Measurements from ENCODE around the gene DEUP1. TPM values are rescaled to one million over a fixed set of nuclear protein-coding genes. Genes with fewer than 3 reads are reported as not detected.

DEUP1 gene
- total RNA-seq, 2 experiments from 2014 or later, result not detected

DNA sequence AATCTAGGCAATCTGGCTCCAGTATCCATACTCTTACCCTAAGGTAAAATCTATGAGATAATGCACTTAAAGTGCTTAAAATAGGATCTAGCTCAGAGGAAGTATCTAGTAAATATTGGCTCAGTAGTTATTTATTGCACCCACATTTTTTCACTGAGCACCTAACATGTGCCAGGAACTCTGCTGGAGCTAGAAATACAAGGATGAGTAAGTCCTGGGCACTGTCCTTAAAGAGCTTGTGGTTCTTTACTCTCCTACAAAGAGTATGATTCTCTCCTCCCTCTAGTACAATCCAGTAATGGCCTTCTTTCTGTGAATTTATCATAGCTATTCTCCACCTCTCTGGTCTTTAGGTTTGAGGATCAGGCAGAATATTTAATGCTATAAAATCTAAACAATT, 59.2 kb downstream of the DEUP1 start:
- CTCF ChIA-PET (ENCODE audit: unreplicated experiment), result no interaction called here
- Histone ChIP-seq H3K9me2 (ENCODE audit: insufficient read depth, low read length) (no peaks in the 10 kb centered on the region), H3K79me2 (ENCODE audit: insufficient read depth, low read depth, low read length) (no peaks in the 10 kb centered on the region), H2AFZ (ENCODE audit: low read length) (no peak overlapping the region), H3K4me3 (ENCODE audit: low read depth, low read length, poor library complexity, severe bottlenecking) (no peak overlapping the region), H3K36me3 (ENCODE audit: insufficient read depth, low read length) (no peaks in the 10 kb centered on the region), H3K4me1 (ENCODE audit: insufficient read depth, low read length, poor library complexity, severe bottlenecking) (no peaks in the 10 kb centered on the region), H4K20me1 (ENCODE audit: insufficient read depth, low read length) (no peaks in the 10 kb centered on the region), H3K4me2 (ENCODE audit: low read length) (no peak overlapping the region), H3K9me3 (ENCODE audit: low read length) (no peaks in the 10 kb centered on the region), H3K27ac (ENCODE audit: low read depth, low read length, poor library complexity, severe bottlenecking) (no peak overlapping the region)
- POLR2A ChIA-PET, result interaction anchor here (0.6 to 1.6 kb wide), 6 partner anchors 9 to 340 kb away, joined by 3 to 7 read pairs (median 4); no protein-coding TSS in a partner anchor
- DNase-seq (ENCODE audit: low spot score), result no peak
- intact Hi-C loops (cut with micrococcal nuclease; ENCODE audit: unreplicated experiment), result no loop called here
- BruUV-seq (replicated peaks), result no TSS peak
- TF ChIP-seq, protein P1, sequence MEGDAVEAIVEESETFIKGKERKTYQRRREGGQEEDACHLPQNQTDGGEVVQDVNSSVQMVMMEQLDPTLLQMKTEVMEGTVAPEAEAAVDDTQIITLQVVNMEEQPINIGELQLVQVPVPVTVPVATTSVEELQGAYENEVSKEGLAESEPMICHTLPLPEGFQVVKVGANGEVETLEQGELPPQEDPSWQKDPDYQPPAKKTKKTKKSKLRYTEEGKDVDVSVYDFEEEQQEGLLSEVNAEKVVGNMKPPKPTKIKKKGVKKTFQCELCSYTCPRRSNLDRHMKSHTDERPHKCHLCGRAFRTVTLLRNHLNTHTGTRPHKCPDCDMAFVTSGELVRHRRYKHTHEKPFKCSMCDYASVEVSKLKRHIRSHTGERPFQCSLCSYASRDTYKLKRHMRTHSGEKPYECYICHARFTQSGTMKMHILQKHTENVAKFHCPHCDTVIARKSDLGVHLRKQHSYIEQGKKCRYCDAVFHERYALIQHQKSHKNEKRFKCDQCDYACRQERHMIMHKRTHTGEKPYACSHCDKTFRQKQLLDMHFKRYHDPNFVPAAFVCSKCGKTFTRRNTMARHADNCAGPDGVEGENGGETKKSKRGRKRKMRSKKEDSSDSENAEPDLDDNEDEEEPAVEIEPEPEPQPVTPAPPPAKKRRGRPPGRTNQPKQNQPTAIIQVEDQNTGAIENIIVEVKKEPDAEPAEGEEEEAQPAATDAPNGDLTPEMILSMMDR (conservative IDR thresholded peaks at IDR 0.05; ENCODE audit: low read length), result no peak
- no peak for TF ChIP-seq EZH2phosphoT487 (IDR thresholded peaks at IDR 0.05; ENCODE audit: borderline replicate concordance, low read depth, low read length)

DNA sequence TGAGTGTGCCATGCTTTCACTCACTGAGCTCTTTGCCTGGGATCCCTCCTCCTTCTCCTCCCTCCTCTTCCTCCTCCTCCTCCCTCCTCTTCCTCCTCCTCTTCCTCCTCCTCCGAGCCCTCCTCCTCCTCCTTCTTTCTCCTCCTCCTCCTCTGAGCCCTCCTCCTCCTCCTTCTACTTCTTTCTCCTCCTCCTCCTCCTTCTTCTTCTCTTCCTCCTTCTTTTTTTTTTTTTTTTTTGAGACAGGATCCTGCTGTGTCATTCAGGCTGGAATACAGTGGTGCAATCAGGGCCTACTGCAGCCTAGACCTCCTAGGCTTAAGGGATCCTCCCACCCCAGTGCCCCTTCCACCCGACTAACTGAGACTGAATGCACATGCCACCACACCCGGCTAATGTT, 62.3 kb downstream of the DEUP1 start:
- no peak for TF ChIP-seq EZH2phosphoT487 (IDR thresholded peaks at IDR 0.05; ENCODE audit: borderline replicate concordance, low read depth, low read length)
- TF ChIP-seq, protein P1 (conservative IDR thresholded peaks at IDR 0.05; ENCODE audit: low read length), result no peak
- H3K4me2 ChIP-seq (ENCODE audit: low read length), result no peak overlapping the region
- ChIA-PET CTCF (ENCODE audit: unreplicated experiment) (no interaction called here), POLR2A (interaction anchor here (0.6 to 0.7 kb wide), 2 partner anchors 44 to 80 kb away, joined by 5 to 9 read pairs; no protein-coding TSS in a partner anchor)
- H3K27ac ChIP-seq (ENCODE audit: low read depth, low read length, poor library complexity, severe bottlenecking), result no peak overlapping the region
- DNase-seq (ENCODE audit: low spot score), result no peak
- H4K20me1 ChIP-seq (ENCODE audit: insufficient read depth, low read length), result no peaks in the 10 kb centered on the region
- no TSS peak for BruUV-seq (replicated peaks)
- H3K79me2 ChIP-seq (ENCODE audit: insufficient read depth, low read depth, low read length), result no peaks in the 10 kb centered on the region
- no peaks in the 10 kb centered on the region for H3K9me2 ChIP-seq (ENCODE audit: insufficient read depth, low read length)
- no peaks in the 10 kb centered on the region for H3K9me3 ChIP-seq (ENCODE audit: low read length)
- H3K4me1 ChIP-seq (ENCODE audit: insufficient read depth, low read length, poor library complexity, severe bottlenecking), result no peaks in the 10 kb centered on the region
- no peaks in the 10 kb centered on the region for H3K36me3 ChIP-seq (ENCODE audit: insufficient read depth, low read length)
- intact Hi-C loops (cut with micrococcal nuclease; ENCODE audit: unreplicated experiment), result no loop called here
- H3K4me3 ChIP-seq (ENCODE audit: low read depth, low read length, poor library complexity, severe bottlenecking), result no peak overlapping the region
- no peak overlapping the region for H2AFZ ChIP-seq (ENCODE audit: low read length)

DNA sequence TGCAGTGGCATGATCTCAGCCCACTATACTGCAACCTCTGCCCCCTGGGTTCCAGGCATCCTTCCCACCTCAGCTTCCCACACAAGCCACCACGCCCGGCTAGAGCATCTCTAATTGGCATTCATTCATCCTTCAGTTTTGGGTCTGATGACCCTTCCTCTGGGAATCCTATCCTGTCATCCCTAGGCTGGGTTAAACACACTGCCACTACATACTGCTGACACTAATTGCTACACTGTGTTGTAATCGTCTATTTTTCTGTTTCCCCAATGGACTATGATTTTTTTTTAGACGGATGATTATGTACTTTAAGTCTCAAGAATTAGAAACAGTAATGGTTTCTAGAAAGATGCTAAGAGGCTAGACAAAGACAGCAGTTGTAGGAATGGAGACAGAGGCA, 62.8 kb downstream of the DEUP1 start:
- H3K9me2 ChIP-seq (ENCODE audit: insufficient read depth, low read length), result no peaks in the 10 kb centered on the region
- TF ChIP-seq EZH2phosphoT487 (IDR thresholded peaks at IDR 0.05; ENCODE audit: borderline replicate concordance, low read depth, low read length), result no peak
- TF ChIP-seq, protein P1 (conservative IDR thresholded peaks at IDR 0.05; ENCODE audit: low read length), result no peak
- CTCF ChIA-PET (ENCODE audit: unreplicated experiment), result no interaction called here
- no peak for DNase-seq (ENCODE audit: low spot score)
- no peak overlapping the region for H3K4me3 ChIP-seq (ENCODE audit: low read depth, low read length, poor library complexity, severe bottlenecking)
- H3K36me3 ChIP-seq (ENCODE audit: insufficient read depth, low read length), result no peaks in the 10 kb centered on the region
- POLR2A ChIA-PET, result interaction anchor here (1.4 kb wide), 1 partner anchor 13 kb away, joined by 4 read pairs; no protein-coding TSS in a partner anchor
- no peaks in the 10 kb centered on the region for H3K4me1 ChIP-seq (ENCODE audit: insufficient read depth, low read length, poor library complexity, severe bottlenecking)
- no peak overlapping the region for H2AFZ ChIP-seq (ENCODE audit: low read length)
- H4K20me1 ChIP-seq (ENCODE audit: insufficient read depth, low read length), result no peaks in the 10 kb centered on the region
- no peak overlapping the region for H3K27ac ChIP-seq (ENCODE audit: low read depth, low read length, poor library complexity, severe bottlenecking)
- H3K9me3 ChIP-seq (ENCODE audit: low read length), result no peaks in the 10 kb centered on the region
- H3K79me2 ChIP-seq (ENCODE audit: insufficient read depth, low read depth, low read length), result no peaks in the 10 kb centered on the region
- BruUV-seq (replicated peaks), result no TSS peak
- intact Hi-C loops (cut with micrococcal nuclease; ENCODE audit: unreplicated experiment), result no loop called here
- no peak overlapping the region for H3K4me2 ChIP-seq (ENCODE audit: low read length)

All from OCI-LY7 (cell line).